Measurements from ENCODE around the gene PRDM16.

GRCh38 chr1:3375245-3375644 is 306.2 kb downstream of the PRDM16 start:
- TF ChIP-seq CTCF (conservative IDR thresholded peaks at IDR 0.05; ENCODE audit: low read depth, low read length) (no peak), POLR2A (IDR thresholded peaks at IDR 0.05; ENCODE audit: low read depth, low read length) (no peak), CEBPB (IDR thresholded peaks at IDR 0.05; ENCODE audit: low read depth, low read length) (no peak), USF2 (IDR thresholded peaks at IDR 0.05; ENCODE audit: low read depth, low read length) (no peak)
